ENCODE measurements around the gene EDDM3A.
"Not testable (repeated sequence)": the region's sequence is repeated elsewhere in the genome, so short reads cannot be mapped to it uniquely, and the experiment has no call there.

The EDDM3A gene

GRCh38 chr14:20745571-20746358 lies at the start of gene EDDM3A:
Gene EDDM3A, plus strand, starts transcription at chr14:20745887. Its CDS starts 1,694 bp downstream, at chr14:20747581.
- TF ChIP-seq FOXP2 (optimal IDR thresholded peaks at IDR 0.05; ENCODE audit: control extremely low read depth, extremely low read length, insufficient read depth), result no peak
- no peak for TF ChIP-seq POLR2AphosphoS5 (IDR thresholded peaks at IDR 0.05; ENCODE audit: borderline replicate concordance, low read depth, low read length)
- no peak for TF ChIP-seq EZH2 (IDR thresholded peaks at IDR 0.05)
- H3K36me3 ChIP-seq (ENCODE audit: insufficient read depth, low read length), result no peaks in the 10 kb centered on the region
- H3K27ac ChIP-seq, result no peak within 1 kb of the TSS
- no peaks in the 10 kb centered on the region for H3K9me3 ChIP-seq (ENCODE audit: low read depth, low read length)
- H3K4me3 ChIP-seq, result no peak within 1 kb of the TSS
- H3K9ac ChIP-seq (ENCODE audit: insufficient read length), result no peak within 1 kb of the TSS
- DNase-seq (ENCODE audit: low read depth, low spot score), result no peak

- Histone ChIP-seq H3K36me3 (ENCODE audit: insufficient read depth, low read length) (no peaks in the 10 kb centered on the region), H3K9ac (ENCODE audit: insufficient read length) (no peak overlapping the region), H3K9me3 (ENCODE audit: low read depth, low read length) (no peaks in the 10 kb centered on the region), H3K27ac (no peak overlapping the region), H3K4me3 (no peak overlapping the region)
- TF ChIP-seq POLR2AphosphoS5 (IDR thresholded peaks at IDR 0.05; ENCODE audit: borderline replicate concordance, low read depth, low read length) (no peak), FOXP2 (optimal IDR thresholded peaks at IDR 0.05; ENCODE audit: control extremely low read depth, extremely low read length, insufficient read depth) (no peak), EZH2 (IDR thresholded peaks at IDR 0.05) (no peak)
- DNase-seq (ENCODE audit: low read depth, low spot score), result no peak
Measured at GRCh38 chr14:20696764-20697163, 48.9 kb upstream of the EDDM3A start.

- no peak for DNase-seq (ENCODE audit: low read depth, low spot score)
- Histone ChIP-seq H3K9me3 (ENCODE audit: low read depth, low read length) (no peaks in the 10 kb centered on the region), H3K4me3 (no peak overlapping the region), H3K9ac (ENCODE audit: insufficient read length) (no peak overlapping the region), H3K27ac (no peak overlapping the region), H3K36me3 (ENCODE audit: insufficient read depth, low read length) (no peaks in the 10 kb centered on the region)
- TF ChIP-seq POLR2AphosphoS5 (IDR thresholded peaks at IDR 0.05; ENCODE audit: borderline replicate concordance, low read depth, low read length), result no peak
- TF ChIP-seq EZH2 (IDR thresholded peaks at IDR 0.05), result no peak
- TF ChIP-seq FOXP2 (optimal IDR thresholded peaks at IDR 0.05; ENCODE audit: control extremely low read depth, extremely low read length, insufficient read depth), result no peak
Measured at GRCh38 chr14:20697273-20698017, 48.2 kb upstream of the EDDM3A start.

GRCh38 chr14:20698018-20698329 lies 47.7 kb upstream of the EDDM3A start:
- no peaks in the 10 kb centered on the region for H3K9me3 ChIP-seq (ENCODE audit: low read depth, low read length)
- no peak for TF ChIP-seq EZH2 (IDR thresholded peaks at IDR 0.05)
- no peak for TF ChIP-seq POLR2AphosphoS5 (IDR thresholded peaks at IDR 0.05; ENCODE audit: borderline replicate concordance, low read depth, low read length)
- TF ChIP-seq FOXP2 (optimal IDR thresholded peaks at IDR 0.05; ENCODE audit: control extremely low read depth, extremely low read length, insufficient read depth), result no peak
- H3K27ac ChIP-seq, result no peak overlapping the region
- H3K4me3 ChIP-seq, result no peak overlapping the region
- H3K36me3 ChIP-seq (ENCODE audit: insufficient read depth, low read length), result no peaks in the 10 kb centered on the region
- no peak overlapping the region for H3K9ac ChIP-seq (ENCODE audit: insufficient read length)
- no peak for DNase-seq (ENCODE audit: low read depth, low spot score)

- Histone ChIP-seq H3K4me3 (no peak overlapping the region), H3K27ac (no peak overlapping the region), H3K36me3 (ENCODE audit: insufficient read depth, low read length) (no peaks in the 10 kb centered on the region), H3K9me3 (ENCODE audit: low read depth, low read length) (no peaks in the 10 kb centered on the region), H3K9ac (ENCODE audit: insufficient read length) (no peak overlapping the region)
- DNase-seq (ENCODE audit: low read depth, low spot score), result no peak
- TF ChIP-seq FOXP2 (optimal IDR thresholded peaks at IDR 0.05; ENCODE audit: control extremely low read depth, extremely low read length, insufficient read depth) (no peak), EZH2 (IDR thresholded peaks at IDR 0.05) (no peak), POLR2AphosphoS5 (IDR thresholded peaks at IDR 0.05; ENCODE audit: borderline replicate concordance, low read depth, low read length) (no peak)
Measured at GRCh38 chr14:20698934-20699333, 46.8 kb upstream of the EDDM3A start.

- Histone ChIP-seq H3K9ac (ENCODE audit: insufficient read length) (no peak overlapping the region), H3K9me3 (ENCODE audit: low read depth, low read length) (no peaks in the 10 kb centered on the region), H3K36me3 (ENCODE audit: insufficient read depth, low read length) (no peaks in the 10 kb centered on the region), H3K27ac (no peak overlapping the region), H3K4me3 (no peak overlapping the region)
- TF ChIP-seq EZH2 (IDR thresholded peaks at IDR 0.05), result no peak
- no peak for TF ChIP-seq POLR2AphosphoS5 (IDR thresholded peaks at IDR 0.05; ENCODE audit: borderline replicate concordance, low read depth, low read length)
- no peak for TF ChIP-seq FOXP2 (optimal IDR thresholded peaks at IDR 0.05; ENCODE audit: control extremely low read depth, extremely low read length, insufficient read depth)
- no peak for DNase-seq (ENCODE audit: low read depth, low spot score)
Measured at GRCh38 chr14:20699931-20700330, 45.8 kb upstream of the EDDM3A start.

GRCh38 chr14:20700965-20701364 lies 44.7 kb upstream of the EDDM3A start:
- H3K27ac ChIP-seq; H3K9ac ChIP-seq (ENCODE audit: insufficient read length); H3K9me3 ChIP-seq (ENCODE audit: low read depth, low read length); DNase-seq (ENCODE audit: low read depth, low spot score); H3K4me3 ChIP-seq; H3K36me3 ChIP-seq (ENCODE audit: insufficient read depth, low read length): not testable (repeated sequence)

- no peak for DNase-seq (ENCODE audit: low read depth, low spot score)
- Histone ChIP-seq H3K9me3 (ENCODE audit: low read depth, low read length) (no peaks in the 10 kb centered on the region), H3K27ac (no peak overlapping the region), H3K9ac (ENCODE audit: insufficient read length) (no peak overlapping the region), H3K4me3 (no peak overlapping the region), H3K36me3 (ENCODE audit: insufficient read depth, low read length) (no peaks in the 10 kb centered on the region)
- TF ChIP-seq POLR2AphosphoS5 (IDR thresholded peaks at IDR 0.05; ENCODE audit: borderline replicate concordance, low read depth, low read length) (no peak), FOXP2 (optimal IDR thresholded peaks at IDR 0.05; ENCODE audit: control extremely low read depth, extremely low read length, insufficient read depth) (no peak), EZH2 (IDR thresholded peaks at IDR 0.05) (no peak)
Measured at GRCh38 chr14:20706657-20707355, 38.9 kb upstream of the EDDM3A start.
